Fibroblast of skin of right quadriceps (primary cell): ENCODE measurements around the gene TAS1R2.
"Not testable (repeated sequence)": the region's sequence is repeated elsewhere in the genome, so short reads cannot be mapped to it uniquely, and the experiment has no call there.

Experiments
- DNase-seq: peaks from one replicate; pipeline ENCODE4 v3.0.0-alpha.2; 2013

The TAS1R2 gene

DNA sequence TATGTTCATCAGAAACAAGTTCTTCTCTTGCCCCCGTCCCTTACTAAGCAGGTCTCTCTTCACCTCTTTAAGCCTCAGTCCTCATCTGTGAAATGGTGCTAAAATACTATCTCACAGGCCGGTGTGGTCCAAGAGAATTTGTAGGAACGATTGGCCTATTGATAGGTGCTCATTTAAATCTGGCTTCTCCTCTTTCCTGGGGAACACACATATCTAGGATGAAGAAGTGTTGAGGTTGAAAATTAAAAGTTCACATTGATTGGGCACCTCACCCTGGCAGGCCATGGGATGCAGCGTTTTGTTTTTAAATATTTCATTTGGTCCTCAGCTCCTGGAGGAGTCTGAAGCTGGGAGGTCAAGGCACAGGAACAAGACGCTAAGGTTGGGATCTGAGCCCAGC lies 8.9 kb upstream of the TAS1R2 start:
- no peak for DNase-seq

DNA sequence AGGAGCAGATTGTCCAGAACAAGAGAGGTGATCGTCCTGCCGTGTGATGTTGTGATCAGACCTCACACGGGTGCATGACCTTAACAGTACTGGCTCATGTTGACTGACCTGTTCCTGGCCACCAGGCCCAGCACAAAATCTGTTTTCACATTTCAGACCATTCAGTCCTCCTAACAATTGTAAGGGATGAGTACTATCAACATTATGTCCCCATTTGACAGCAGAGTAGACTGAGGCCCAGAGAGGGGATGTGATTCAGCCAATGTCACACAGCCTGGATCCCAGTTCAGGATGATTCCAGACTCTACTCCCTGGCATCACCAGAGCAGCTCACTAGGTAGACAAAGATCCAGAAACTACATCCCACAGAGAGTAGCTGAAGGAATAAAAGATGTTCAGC lies 7.4 kb upstream of the TAS1R2 start:
- DNase-seq: no peak

DNA sequence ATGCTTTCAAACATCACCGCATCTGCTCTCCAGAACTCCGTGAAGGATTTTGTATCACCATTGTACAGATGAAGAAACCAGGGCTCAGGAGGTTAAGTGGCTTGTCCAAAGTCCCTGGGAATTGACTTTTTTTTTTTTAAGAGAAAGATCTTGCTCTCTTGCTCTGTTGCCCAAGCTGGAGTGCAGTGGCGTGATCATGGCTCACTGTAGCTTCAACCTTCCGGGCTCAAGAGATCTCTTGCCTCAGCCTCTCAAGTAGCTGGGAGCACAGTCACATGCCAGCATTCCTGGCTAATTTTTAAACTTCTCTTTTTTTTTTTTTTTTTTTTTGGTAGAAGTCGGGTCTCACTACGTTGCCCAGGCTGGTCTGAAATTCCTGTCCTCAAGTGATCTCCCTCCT lies 6.9 kb upstream of the TAS1R2 start:
- DNase-seq: no peak

DNA sequence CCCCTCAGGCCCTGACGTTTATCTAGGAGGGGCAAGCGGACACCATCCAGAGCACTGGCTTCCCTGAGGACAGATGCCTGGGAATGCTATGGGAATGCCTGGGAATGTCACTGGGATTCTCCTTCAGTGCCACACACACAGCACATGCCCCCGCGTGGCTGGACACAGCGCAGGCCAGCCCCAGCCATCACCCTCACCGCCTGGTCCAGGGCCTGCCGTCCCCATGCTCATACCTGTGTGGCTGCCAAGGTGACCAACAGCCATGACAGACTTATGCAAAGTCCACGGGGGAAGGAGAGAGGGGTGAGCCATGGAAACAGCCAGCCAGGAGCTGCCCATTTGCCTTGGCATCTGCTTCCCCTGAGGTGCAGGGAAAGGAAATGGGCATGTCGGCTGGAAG lies 5.7 kb upstream of the TAS1R2 start:
- DNase-seq: no peak

DNA sequence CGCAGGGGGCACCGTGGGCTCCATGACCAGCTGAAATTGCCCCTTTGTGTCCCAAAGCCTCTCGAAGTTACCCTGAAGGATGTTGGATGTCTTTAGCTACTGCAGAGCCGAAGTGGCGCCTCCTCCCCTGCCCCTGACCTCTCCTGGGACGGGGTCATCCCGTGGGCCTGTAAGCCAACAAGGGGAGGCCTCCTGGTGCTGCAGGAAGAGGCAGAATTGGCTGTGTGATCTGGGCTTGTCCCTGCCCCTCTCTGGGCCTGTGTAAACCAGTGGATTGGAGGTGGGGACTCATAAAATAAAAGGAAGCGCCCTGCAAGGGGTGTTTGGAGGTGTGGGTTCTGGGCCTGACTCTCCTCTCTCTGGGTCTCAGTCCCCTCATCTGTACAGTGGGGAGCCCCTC lies 2.1 kb upstream of the TAS1R2 start:
- no peak for DNase-seq

DNA sequence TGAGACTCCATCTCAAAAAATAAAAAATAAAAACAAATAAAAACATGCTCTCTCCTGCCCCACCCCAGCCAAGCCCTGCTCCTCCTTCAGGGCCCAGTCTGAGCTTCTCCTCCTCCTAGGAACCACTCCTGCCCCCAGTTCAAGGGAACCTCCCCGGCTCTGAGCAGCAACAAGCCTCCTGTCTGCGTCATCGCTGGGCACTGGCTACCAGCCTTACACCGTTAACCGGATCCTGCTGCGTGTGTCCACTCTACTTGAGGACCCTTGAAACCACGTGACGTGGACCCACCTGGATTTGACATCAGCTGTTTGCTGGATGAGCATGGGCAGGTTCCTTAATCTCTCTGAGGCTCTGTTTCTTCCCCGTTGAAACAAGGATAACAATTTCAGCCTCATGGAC lies 1.6 kb upstream of the TAS1R2 start:
- DNase-seq: no peak

DNA sequence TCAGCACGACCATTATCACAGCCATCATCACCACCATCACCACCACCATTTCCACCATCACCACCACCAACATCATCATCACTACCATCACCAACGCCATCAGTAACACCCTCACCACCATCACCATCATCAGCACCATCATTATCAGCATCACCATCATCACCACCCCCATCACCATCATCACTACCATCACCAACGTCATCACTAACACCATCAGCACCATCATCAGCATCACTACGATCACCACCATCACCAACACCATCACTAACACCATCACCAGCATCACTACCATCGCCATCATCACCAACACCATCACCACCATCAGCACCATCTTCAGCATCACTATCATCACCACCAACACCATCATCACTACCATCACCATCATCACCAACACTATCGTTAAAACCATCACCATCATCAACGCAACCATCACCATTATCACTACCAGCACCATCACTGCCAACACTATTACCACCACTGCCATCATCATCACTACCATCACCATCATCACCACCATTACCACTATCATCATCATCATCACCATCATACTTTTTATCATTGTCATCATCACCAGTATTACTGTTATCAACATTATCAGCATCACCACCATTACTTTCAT lies 1.3 kb downstream of the TAS1R2 start:
- no peak for DNase-seq

DNA sequence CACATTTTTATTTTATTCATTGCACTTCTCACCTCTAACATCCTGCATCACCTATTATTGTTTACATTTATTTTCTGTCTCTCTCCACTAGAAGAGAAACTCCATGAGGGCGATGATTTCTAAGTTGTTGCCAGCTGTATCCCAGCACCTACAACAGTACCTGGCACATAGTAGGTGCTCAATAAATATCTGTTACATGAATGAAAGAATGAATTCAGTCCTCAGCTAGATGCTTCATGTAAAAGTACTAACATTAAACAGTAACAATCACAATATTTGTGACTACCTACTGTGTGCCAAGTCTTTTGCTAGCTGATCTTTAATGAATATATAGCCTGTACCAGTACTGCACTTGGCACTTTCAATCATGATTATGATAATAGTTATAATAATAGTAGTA lies 3.0 kb downstream of the TAS1R2 start:
- no peak for DNase-seq

DNA sequence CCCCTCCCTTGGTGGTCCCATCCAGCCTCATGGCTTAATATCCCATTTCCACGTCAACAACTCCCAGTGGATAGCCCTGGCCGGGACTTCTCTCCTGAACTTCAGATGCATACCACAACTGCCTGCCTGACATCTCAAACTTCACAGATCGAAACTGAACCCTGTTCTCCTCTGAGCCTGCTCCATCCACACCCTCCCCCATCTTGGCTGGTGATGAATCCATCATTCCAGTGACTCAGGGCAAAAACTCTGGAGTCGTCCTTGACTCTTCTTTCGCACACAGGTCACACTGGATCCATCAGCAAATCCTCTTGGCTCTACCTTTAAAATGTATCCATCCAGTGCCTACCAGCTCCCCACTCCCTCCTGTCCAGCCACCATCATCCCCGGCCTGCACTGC lies 3.9 kb downstream of the TAS1R2 start:
- peak; percentile 3 for DNase-seq

DNA sequence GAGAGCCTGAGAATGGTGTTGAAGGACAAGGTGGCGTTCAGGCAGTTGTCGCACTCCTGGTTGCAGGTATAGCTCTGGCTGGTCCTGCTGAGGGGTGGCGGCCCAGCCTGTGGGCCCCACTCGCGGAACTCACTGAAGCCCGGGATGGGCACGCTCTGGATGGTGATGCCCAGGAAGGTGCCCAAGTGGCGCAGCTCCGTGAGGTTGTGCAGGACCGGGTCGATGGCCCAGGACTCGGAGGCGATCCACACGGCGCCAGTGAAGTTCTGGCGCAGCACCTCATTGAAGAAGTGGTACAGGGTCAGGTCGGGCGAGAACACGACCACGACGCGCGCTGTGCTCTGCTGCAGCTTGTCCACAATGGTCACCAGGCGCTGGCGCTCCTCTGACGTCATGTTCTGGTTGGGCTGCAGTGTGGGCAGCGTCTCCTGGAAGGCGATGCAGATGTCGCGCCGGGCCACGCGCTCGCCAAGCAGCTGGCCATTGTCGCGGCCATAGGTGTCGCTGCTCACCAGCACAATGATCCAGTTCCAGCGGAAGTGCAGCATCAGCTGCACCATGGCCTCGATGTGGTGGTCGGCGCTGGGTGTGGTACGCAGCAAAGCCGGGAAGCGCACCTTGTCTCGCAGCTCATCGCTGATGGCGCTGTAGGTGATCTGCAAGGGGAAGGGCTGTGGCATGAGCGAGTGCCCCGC lies 5.0 kb downstream of the TAS1R2 start:
- DNase-seq: no peak

DNA sequence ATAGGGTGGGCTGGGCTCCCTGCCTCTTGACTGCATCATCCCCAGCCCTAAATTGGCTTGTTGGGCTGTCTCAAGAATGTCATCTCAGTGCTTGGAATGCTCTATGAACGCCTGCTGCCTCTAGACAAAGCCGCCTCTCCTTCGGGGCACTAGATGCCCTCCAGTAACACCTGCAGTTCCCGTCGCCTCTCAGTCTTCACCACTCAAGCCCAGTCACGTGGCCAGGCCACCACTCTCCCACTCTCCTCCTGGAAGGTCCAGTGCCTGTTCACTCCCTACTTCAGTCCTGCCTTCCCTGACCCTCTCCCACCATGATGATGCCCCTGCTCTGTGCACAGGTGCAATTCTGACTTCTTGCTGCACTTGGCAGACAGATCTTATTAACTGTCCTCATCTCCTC lies 7.0 kb downstream of the TAS1R2 start:
- no peak for DNase-seq

DNA sequence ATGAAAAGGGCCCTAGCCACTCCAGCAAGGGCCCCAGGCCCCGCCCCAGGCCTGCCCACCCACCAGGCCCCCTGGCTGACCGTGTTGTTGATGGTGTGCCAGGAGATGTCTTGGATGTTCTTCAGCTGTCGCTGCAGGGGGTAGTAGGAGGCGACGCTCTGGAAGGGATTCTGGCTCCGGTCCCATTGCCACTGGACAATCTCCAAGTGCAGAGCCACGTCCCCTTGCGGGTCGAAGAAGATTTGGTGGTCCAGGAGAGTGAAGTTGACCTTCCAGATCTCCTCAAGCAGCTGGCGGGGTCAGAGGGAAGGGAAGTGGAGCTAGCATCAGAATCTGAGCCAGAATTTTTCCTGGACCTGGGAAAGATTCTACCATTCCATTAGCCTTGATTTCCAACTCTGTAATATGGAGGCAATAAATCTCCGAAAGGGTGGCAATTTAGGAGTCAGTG lies 10.2 kb downstream of the TAS1R2 start:
- DNase-seq: no peak

DNA sequence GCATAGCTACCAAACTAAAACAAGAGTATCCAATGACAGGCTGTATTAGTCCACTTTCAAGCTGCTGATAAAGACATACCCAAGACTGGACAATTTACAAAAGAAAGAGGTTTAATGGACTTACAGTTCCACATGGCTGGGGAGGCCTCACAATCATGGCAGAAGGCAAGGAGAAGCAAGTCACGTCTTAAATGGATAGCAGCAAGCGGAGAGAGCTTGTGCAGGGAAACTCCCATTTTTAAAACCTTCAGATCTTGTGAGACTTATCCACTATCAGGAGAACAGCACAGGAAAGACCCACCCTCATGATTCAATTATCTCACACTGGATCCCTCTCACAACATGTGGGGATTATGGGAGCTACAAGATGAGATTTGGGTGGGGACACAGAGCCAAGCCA lies 11.7 kb downstream of the TAS1R2 start:
- DNase-seq: not testable (repeated sequence)

DNA sequence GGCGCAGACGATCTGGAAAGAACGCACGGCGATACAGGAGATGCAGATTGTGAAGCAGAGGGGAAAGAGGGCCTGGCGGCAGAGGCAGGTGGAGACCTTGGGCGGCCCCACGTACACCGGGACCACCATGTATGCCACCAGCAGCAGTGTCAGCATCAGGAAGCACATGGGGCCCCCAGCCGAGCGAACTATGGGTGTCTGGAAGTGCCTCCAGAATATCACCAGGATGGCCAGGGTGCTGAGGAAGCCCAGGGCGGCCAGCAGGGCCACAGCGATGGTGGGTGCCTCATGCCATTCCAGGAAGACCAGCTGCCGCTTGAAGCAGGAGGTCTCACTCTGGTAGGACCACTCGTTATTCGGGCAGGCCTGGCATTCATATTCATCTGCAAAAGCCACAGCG lies 19.3 kb downstream of the TAS1R2 start:
- DNase-seq: no peak

DNA sequence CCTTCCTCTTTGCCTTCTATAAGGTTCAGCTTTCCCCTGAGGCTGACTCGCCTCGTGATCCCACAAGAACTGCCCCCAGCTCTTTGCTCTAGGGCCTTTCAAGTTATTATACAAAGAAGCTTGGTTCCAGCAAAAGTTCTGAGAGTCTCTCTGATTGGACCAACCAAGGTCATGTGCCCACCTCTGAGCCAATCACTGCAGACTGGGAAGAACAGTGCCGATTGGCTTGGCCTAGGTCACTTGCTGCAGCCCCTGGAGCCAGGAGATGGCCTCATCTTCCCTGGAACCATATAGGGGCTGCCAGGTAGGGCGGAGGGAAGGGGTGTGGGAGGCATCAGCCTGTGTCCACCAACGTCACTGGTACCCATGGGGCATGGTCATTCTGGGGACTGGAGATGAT lies 22.8 kb downstream of the TAS1R2 start:
- no peak for DNase-seq

DNA sequence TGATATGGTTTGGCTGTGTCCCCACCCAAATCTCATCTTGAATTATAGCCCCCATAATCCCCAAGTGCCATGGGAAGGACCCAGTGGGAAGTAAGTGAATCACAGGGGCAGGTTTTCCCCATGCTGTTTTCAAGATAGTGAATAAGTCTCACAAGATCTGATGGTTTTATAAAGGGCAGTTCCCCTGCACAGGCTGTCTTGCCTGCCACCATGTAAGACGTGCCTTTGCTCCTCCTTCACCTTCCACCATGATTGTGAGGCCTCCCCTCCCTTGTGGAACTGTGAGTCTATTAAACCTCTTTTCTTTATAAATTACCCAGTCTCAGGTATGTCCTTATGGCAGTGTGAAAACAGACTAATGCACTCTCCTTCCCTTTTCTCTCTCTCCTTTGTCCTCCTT lies 27.1 kb downstream of the TAS1R2 start:
- not testable (repeated sequence) for DNase-seq

DNA sequence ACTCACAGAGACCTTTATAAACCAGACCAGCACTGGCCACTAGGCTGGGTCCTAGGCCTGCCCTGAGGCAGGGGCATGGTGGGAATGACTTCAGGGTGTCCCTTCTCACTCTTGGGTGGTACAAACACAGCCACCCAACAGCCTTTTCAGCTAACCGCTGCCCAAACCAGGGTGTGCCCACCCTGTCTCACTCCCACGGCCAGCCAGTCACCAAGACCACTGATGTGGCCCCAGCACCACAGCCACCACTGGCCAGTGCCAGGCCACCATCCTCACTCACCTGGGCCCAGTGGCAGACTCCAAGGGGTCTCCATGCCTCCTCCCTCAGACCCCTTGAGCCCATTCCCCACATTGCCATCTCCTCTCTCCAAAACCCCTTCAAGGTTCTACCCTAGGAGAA lies 27.8 kb downstream of the TAS1R2 start:
- no peak for DNase-seq

DNA sequence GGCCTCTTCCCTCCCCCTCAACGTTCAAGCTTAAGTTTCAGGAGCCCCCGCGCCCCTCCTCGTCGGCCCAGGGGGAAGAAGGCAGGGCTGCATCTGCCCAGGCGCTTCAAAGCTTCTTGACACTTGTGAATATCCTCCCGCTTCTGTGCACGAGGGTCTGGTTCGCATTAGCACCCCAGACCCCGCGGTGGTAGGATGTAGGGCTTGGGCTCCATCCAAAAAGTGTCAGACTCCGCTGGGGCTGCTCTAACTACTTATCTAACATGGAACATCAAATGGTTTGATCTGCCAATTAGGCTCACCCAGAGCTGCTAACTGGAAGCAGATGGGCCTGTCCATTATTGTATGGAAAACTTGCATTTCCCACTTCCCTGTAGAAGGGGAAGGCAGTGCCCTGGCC lies 28.9 kb downstream of the TAS1R2 start:
- no peak for DNase-seq

DNA sequence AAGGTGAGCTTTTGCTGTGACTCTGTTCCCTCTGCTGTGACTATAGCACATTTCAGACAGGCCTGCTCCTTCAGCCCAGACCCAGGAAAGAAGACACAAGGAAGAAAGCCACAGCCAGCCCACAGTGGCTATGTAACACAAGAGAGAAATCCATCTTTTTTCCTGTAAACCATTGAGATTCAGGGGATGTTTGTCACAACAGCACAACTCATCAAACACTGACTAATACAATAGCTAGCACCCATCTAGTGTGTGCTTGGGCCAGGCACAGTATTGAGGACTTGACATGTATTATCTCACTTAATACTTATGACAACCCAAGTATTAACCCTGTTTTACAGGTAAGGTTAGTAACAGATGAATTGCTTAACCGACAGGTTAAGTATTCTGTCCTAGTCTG lies 29.8 kb downstream of the TAS1R2 start:
- DNase-seq: no peak

DNA sequence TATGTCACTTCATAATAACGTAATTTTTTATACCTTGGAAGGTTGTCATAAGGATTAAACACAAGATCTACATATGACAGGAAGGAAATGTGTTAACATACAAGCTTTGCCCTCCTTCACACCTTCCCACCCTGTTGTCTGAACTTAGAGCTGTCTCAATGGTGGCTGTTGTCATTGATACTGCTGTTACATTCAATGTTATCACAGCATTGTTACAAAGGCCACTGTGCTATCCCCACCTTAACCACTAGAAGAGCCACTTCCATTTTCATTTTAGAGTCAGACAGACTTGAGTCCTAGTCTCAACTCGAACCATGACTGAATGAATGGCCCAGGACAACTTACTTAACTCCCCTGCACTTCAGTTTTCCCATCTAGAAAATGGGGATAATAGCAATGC lies 31.2 kb downstream of the TAS1R2 start:
- DNase-seq: no peak

DNA sequence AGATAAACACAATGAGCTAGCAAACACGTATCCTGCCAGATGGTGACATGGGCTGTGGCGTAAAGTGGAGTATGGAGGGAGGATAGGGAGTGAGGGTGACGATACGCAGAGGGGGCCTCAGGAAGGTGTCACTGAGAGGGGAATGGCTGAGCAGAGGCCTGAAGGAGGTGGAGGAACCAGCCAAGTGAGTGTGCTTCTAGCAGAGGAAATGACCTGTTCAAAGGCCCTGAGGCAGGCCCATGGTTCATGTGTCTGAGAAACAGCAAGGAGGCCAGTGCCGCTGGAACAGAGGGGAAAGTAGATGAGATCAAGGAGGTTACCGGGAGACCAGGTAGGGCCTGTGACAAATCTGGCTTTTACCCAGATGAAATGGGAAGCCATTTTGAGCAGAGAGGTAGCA lies 36.0 kb downstream of the TAS1R2 start:
- no peak for DNase-seq

DNA sequence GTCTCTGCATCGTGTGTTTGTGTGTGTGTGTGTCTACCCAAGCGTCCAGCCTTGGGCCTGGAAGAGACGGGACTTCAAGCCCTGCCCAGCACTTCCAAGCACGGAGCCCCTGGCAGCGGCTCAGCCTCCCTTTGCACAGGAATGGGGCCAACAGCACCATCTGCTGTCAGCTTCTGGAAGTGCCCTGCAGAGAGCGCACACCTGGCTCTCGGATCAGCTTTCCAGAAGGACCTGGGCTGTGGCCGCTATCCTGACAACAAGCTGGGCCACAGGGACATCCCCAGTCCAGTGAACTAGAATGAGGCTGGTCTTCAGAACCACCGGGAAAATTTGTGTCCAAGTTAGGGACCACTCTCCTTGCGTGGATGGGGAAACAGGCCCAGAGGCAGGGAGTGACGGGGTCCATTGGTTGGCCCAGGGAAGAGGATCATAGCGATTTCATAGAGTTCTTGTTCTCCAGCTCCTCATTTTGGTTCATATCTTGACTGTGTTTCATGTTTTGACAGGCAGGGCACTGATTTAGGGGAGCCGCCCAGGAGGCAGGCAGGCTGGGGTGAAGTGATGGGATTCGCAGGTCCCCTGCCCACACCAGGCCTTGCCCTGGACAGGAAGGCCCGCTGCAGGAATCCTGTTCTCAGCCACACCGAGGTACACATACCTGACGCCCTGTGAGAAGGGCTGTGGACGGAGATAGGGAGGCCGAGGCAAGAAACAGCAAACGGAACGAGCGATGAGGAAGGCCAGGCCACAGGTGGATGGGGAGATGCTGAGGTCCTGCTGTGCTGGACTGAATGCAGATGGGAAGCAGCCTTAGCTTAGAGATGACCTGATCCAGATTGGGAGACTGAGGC lies 38.4 kb downstream of the TAS1R2 start:
- DNase-seq: peak; percentile 47

DNA sequence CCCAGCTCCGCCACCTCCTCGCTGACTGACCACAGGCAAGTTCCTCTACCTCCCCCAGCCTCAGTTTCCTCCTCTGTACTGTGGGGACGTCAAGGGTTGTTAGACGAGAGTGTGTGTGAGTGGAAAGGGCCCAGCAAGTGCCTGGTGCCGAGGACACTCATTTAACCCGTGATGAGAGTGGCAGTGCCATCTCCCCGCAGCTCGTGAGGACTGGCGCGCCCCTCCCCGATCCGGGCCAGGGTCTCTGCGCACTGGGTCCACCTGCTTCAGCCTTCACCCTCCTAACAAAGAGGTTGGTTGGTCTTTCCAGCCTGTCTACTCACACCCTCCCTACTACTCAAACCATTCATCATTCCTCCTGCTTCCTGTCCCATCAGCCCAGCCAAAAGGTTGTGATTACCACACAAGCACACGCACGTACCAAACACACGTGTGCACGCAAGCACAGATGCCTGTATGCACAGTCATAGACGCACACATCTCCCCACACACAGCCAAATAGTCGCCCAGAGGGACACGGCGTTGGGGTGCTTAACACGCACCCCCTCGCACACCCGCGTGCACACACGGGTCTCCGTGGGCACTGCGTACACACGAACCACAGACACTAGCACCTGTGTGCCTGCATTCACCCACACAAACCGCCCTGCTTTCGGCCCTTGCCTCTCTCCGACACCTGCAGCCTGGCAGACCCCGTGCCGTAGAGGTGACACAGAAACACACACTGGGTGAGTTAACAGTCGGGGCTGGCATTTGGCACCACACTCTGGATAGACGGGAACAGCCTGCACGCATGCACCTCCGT lies 39.3 kb downstream of the TAS1R2 start:
- no peak for DNase-seq
